Neural progenitor cell (in vitro differentiated cells): ENCODE measurements around the gene PCNX2. TPM values are rescaled to one million over a fixed set of nuclear protein-coding genes. Genes with fewer than 3 reads are reported as not detected.
A peak's percentile ranks its signal among the peaks of the same experiment; 100 is the strongest.

Experiments used
- DNase-seq: peaks from one replicate; pipeline ENCODE4 v3.0.0-alpha.2; 2016; ENCODE audit warnings: low spot score
- H2AFZ ChIP-seq: fragments of 200-600 bp; sonication (generic); replicated peaks from 2 replicates; pipeline ENCODE4 v1.6.1; 2016; ENCODE audit warnings: antibody characterized with exemption
- H3F3A ChIP-seq: fragments of 200-600 bp; sonication (generic); 2 replicates; pipeline ENCODE4 v1.6.1; 2016; ENCODE audit warnings: antibody characterized with exemption, low read depth
- H3K27ac ChIP-seq: fragments of 200-600 bp; sonication (generic); 2 replicates; pipeline ENCODE4 v1.5.1; 2016; ENCODE audit warnings: mild to moderate bottlenecking
- H3K27me3 ChIP-seq: fragments of 200-600 bp; sonication (generic); 2 replicates; pipeline ENCODE4 v1.6.1; 2016; ENCODE audit warnings: mild to moderate bottlenecking, moderate library complexity
- H3K36me3 ChIP-seq: fragments of 200-600 bp; sonication (generic); 2 replicates; pipeline ENCODE4 v1.5.1; 2016
- H3K4me1 ChIP-seq: fragments of 200-600 bp; sonication (generic); 2 replicates; pipeline ENCODE4 v1.6.1; 2016; ENCODE audit warnings: mixed run types
- H3K4me2 ChIP-seq: fragments of 200-600 bp; sonication (generic); 2 replicates; pipeline ENCODE4 v1.6.1; 2016
- H3K4me3 ChIP-seq: fragments of 200-600 bp; sonication (generic); 2 replicates; pipeline ENCODE4 v1.5.1; 2016
- H3K79me2 ChIP-seq: fragments of 200-600 bp; sonication (generic); 2 replicates; pipeline ENCODE4 v1.6.1; 2016; ENCODE audit warnings: low read depth
- H3K9ac ChIP-seq: fragments of 200-600 bp; sonication (generic); 2 replicates; pipeline ENCODE4 v1.6.1; 2016
- H3K9me3 ChIP-seq: fragments of 200-600 bp; sonication (generic); 2 replicates; pipeline ENCODE4 v1.5.1; 2016; ENCODE audit warnings: low read depth
- H4K20me1 ChIP-seq: fragments of 200-600 bp; sonication (generic); 2 replicates; pipeline ENCODE4 v1.6.1; 2016; ENCODE audit warnings: low read depth
- H3K27ac Mint-ChIP-seq: 3 replicates; pipeline ENCODE4 v1.8.0; 2021; ENCODE audit warnings: mixed read lengths
- H3K27me3 Mint-ChIP-seq: 2 replicates; pipeline ENCODE4 v1.8.0; 2022; ENCODE audit warnings: low read depth, mild to moderate bottlenecking, inconsistent platforms, moderate library complexity, mixed read lengths; ENCODE audit not compliant: insufficient read depth
- H3K36me3 Mint-ChIP-seq: 3 replicates; pipeline ENCODE4 v1.8.0; 2021; ENCODE audit warnings: mixed read lengths
- H3K4me1 Mint-ChIP-seq: 3 replicates; pipeline ENCODE4 v1.8.0; 2021; ENCODE audit warnings: mixed read lengths
- H3K4me3 Mint-ChIP-seq: 3 replicates; pipeline ENCODE4 v1.8.0; 2021; ENCODE audit warnings: mild to moderate bottlenecking, moderate library complexity, mixed read lengths
- H3K9me3 Mint-ChIP-seq: 3 replicates; pipeline ENCODE4 v1.8.0; 2020; ENCODE audit warnings: mixed read lengths
- EZH2 ChIP-seq: fragments of 200-600 bp; sonication (generic); IDR thresholded peaks from 2 replicates; pipeline ENCODE4 v1.6.1; 2017; ENCODE audit warnings: antibody characterized with exemption, mild to moderate bottlenecking, moderate library complexity
- EZH2phosphoT487 ChIP-seq: fragments of 200-600 bp; sonication (generic); IDR thresholded peaks from 2 replicates; pipeline ENCODE4 v1.6.1; 2017; ENCODE audit warnings: antibody characterized with exemption
- total RNA-seq: library from RNA; depleted of rRNA; stranded (reverse); fragments of >200 nt; gene quantifications from 2 replicates; pipeline ENCODE4 v1.2.3, GENCODE V29; 2015; ENCODE audit warnings: low replicate concordance
- TF ChIP-seq, protein P1 (sequence below): fragments of 200-600 bp; sonication (generic); IDR thresholded peaks from 2 replicates; pipeline ENCODE4 v1.5.1; 2017; ENCODE audit warnings: antibody characterized with exemption, mild to moderate bottlenecking

Gene PCNX2
- total RNA-seq, 1 donor from 2014 or later = 30.8 TPM

GRCh38 chr1:233304489-233305102 lies 9.1 kb upstream of the PCNX2 start:
- H3K9me3 Mint-ChIP-seq = peaks cover 4% of the 10 kb centered on the region
- H3K4me2 ChIP-seq = no peak overlapping the region
- TF ChIP-seq, protein P1, sequence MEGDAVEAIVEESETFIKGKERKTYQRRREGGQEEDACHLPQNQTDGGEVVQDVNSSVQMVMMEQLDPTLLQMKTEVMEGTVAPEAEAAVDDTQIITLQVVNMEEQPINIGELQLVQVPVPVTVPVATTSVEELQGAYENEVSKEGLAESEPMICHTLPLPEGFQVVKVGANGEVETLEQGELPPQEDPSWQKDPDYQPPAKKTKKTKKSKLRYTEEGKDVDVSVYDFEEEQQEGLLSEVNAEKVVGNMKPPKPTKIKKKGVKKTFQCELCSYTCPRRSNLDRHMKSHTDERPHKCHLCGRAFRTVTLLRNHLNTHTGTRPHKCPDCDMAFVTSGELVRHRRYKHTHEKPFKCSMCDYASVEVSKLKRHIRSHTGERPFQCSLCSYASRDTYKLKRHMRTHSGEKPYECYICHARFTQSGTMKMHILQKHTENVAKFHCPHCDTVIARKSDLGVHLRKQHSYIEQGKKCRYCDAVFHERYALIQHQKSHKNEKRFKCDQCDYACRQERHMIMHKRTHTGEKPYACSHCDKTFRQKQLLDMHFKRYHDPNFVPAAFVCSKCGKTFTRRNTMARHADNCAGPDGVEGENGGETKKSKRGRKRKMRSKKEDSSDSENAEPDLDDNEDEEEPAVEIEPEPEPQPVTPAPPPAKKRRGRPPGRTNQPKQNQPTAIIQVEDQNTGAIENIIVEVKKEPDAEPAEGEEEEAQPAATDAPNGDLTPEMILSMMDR = peak; percentile 86
- no peak for TF ChIP-seq EZH2phosphoT487
- no peaks in the 10 kb centered on the region for H3K36me3 Mint-ChIP-seq
- H3K27me3 ChIP-seq = no peaks in the 10 kb centered on the region
- no peaks in the 10 kb centered on the region for H3F3A ChIP-seq
- H3K36me3 ChIP-seq = no peaks in the 10 kb centered on the region
- no peak overlapping the region for H3K27ac Mint-ChIP-seq
- H3K4me3 Mint-ChIP-seq = no peak overlapping the region
- H3K4me1 ChIP-seq = no peaks in the 10 kb centered on the region
- no peaks in the 10 kb centered on the region for H3K27me3 Mint-ChIP-seq
- H4K20me1 ChIP-seq = no peaks in the 10 kb centered on the region
- H2AFZ ChIP-seq = no peak overlapping the region
- H3K4me3 ChIP-seq = no peak overlapping the region
- H3K9ac ChIP-seq = no peak overlapping the region
- peak; percentile 42 for DNase-seq
- H3K4me1 Mint-ChIP-seq = no peaks in the 10 kb centered on the region
- H3K79me2 ChIP-seq = no peaks in the 10 kb centered on the region
- H3K27ac ChIP-seq = no peak overlapping the region
- no peaks in the 10 kb centered on the region for H3K9me3 ChIP-seq

DNA sequence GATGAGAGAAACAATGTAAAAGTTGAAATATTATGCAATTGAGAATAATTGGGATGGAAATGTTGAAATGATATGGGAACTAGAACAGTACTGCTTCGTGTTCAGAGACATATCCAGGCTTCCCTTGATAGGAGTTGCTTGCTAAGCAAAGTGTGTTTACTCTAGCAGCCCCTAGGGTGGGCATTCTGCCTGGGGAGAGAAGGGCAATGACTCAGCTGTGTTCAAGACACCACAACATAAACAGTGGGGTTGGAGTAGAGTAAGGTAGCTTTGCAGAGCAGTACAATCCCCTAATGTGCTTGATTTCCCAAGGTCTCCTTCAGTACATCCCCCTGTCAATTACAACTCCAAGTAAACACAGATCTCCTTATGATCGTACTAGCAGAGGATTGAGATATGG lies 4.8 kb upstream of the PCNX2 start:
- H3K4me2 ChIP-seq = no peak overlapping the region
- Mint-ChIP-seq H3K9me3 (no peaks in the 10 kb centered on the region), H3K4me3 (no peak overlapping the region), H3K27ac (no peak overlapping the region), H3K36me3 (no peaks in the 10 kb centered on the region), H3K27me3 (peaks cover 2% of the 10 kb centered on the region), H3K4me1 (peaks cover 5% of the 10 kb centered on the region)
- no peaks in the 10 kb centered on the region for H3K79me2 ChIP-seq
- H3K4me3 ChIP-seq = no peak overlapping the region
- no peaks in the 10 kb centered on the region for H3K4me1 ChIP-seq
- no peaks in the 10 kb centered on the region for H3K27me3 ChIP-seq
- DNase-seq = no peak
- H2AFZ ChIP-seq = no peak overlapping the region
- H4K20me1 ChIP-seq = no peaks in the 10 kb centered on the region
- H3K27ac ChIP-seq = no peak overlapping the region
- H3K9me3 ChIP-seq = no peaks in the 10 kb centered on the region
- H3K36me3 ChIP-seq = no peaks in the 10 kb centered on the region
- no peak overlapping the region for H3K9ac ChIP-seq
- TF ChIP-seq EZH2phosphoT487 (no peak), EZH2 (no peak)
- TF ChIP-seq, protein P1 = no peak
- no peaks in the 10 kb centered on the region for H3F3A ChIP-seq

GRCh38 chr1:233299450-233299849 lies 3.9 kb upstream of the PCNX2 start:
- Histone ChIP-seq H4K20me1 (no peaks in the 10 kb centered on the region), H3K9ac (no peak overlapping the region), H3K27ac (no peak overlapping the region), H3K27me3 (no peaks in the 10 kb centered on the region), H3K9me3 (no peaks in the 10 kb centered on the region), H3K79me2 (peaks cover 8% of the 10 kb centered on the region), H3K4me3 (no peak overlapping the region), H3K4me2 (no peak overlapping the region), H2AFZ (no peak overlapping the region), H3K36me3 (no peaks in the 10 kb centered on the region), H3F3A (peaks cover 6% of the 10 kb centered on the region), H3K4me1 (peaks cover 4% of the 10 kb centered on the region)
- H3K4me3 Mint-ChIP-seq = no peak overlapping the region
- peaks cover 2% of the 10 kb centered on the region for H3K27me3 Mint-ChIP-seq
- peaks cover 11% of the 10 kb centered on the region for H3K4me1 Mint-ChIP-seq
- no peaks in the 10 kb centered on the region for H3K9me3 Mint-ChIP-seq
- no peak overlapping the region for H3K27ac Mint-ChIP-seq
- no peak for DNase-seq
- TF ChIP-seq, protein P1 = no peak
- TF ChIP-seq EZH2 = no peak
- TF ChIP-seq EZH2phosphoT487 = no peak
- no peaks in the 10 kb centered on the region for H3K36me3 Mint-ChIP-seq
